CD4-positive, alpha-beta T cell treated with Interleukin-17A for 4 hours (primary cell): Measurements from ENCODE around the gene AFAP1.
A peak's percentile ranks its signal among the peaks of the same experiment; 100 is the strongest.

ENCODE experiments used
- DNase-seq: peaks from one replicate; pipeline ENCODE4 v3.0.0-alpha.2; 2020; ENCODE audit warnings: mixed read lengths

AFAP1 gene

GRCh38 chr4:7939377-7940108, at the start of gene AFAP1:
AFAP1 (minus strand) TSS chr4:7939861; CDS start chr4:7872078, 67,783 bp downstream.
- peak; percentile 93 for DNase-seq

GRCh38 chr4:7988437-7988836, 48.8 kb upstream of the AFAP1 start:
- no peak for DNase-seq

GRCh38 chr4:7987148-7987989, 47.7 kb upstream of the AFAP1 start:
- peak; percentile 86 for DNase-seq

- DNase-seq: no peak
Observed at GRCh38 chr4:7985891-7986441, 46.3 kb upstream of the AFAP1 start.

GRCh38 chr4:7985072-7985471, 45.4 kb upstream of the AFAP1 start:
- DNase-seq: no peak

GRCh38 chr4:7984286-7984925, 44.7 kb upstream of the AFAP1 start:
- DNase-seq: no peak

GRCh38 chr4:7983296-7983695, 43.6 kb upstream of the AFAP1 start:
- no peak for DNase-seq

- no peak for DNase-seq
Observed at GRCh38 chr4:7981738-7982394, 42.2 kb upstream of the AFAP1 start.

- DNase-seq: no peak
Observed at GRCh38 chr4:7980036-7980435, 40.4 kb upstream of the AFAP1 start.

GRCh38 chr4:7979652-7979968, 39.9 kb upstream of the AFAP1 start:
- DNase-seq: no peak

GRCh38 chr4:7978907-7979651, 39.4 kb upstream of the AFAP1 start:
- no peak for DNase-seq

- no peak for DNase-seq
Observed at GRCh38 chr4:7978489-7978888, 38.8 kb upstream of the AFAP1 start.

- DNase-seq: no peak
Observed at GRCh38 chr4:7976634-7977033, 37.0 kb upstream of the AFAP1 start.

GRCh38 chr4:7976025-7976424, 36.4 kb upstream of the AFAP1 start:
- no peak for DNase-seq

GRCh38 chr4:7974425-7974824, 34.8 kb upstream of the AFAP1 start:
- no peak for DNase-seq

- DNase-seq: no peak
Observed at GRCh38 chr4:7973545-7973981, 33.9 kb upstream of the AFAP1 start.

GRCh38 chr4:7971881-7972500, 32.3 kb upstream of the AFAP1 start:
- DNase-seq: no peak

- DNase-seq: no peak
Observed at GRCh38 chr4:7971159-7971631, 31.5 kb upstream of the AFAP1 start.

GRCh38 chr4:7970361-7970946, 30.8 kb upstream of the AFAP1 start:
- no peak for DNase-seq

- no peak for DNase-seq
Observed at GRCh38 chr4:7968262-7968896, 28.7 kb upstream of the AFAP1 start.
